Sigmoid colon (tissue), 4 donors: ENCODE data around the gene AHCYL2.

Source experiments
- CTCF ChIP-seq, 4 experiments: fragments of 450-650 bp in 3 of 4; fragments of 200-600 bp in 1 of 4; IDR thresholded peaks; one replicate each; pipeline ENCODE4 v1.5.1; 2016 to 2019; ENCODE audit warnings: antibody characterized with exemption in 4 of 4, mild to moderate bottlenecking in 3 of 4, moderate library complexity in 2 of 4
- EP300 ChIP-seq, 4 donors: sonication (generic); formaldehyde crosslinking; IDR thresholded peaks; one replicate each; pipeline ENCODE4 v1.6.1; 2017; ENCODE audit warnings: antibody characterized with exemption in 4 of 4
- POLR2A ChIP-seq, 2 donors: fragments of 450-650 bp; IDR thresholded peaks; one replicate each; pipeline ENCODE4 v1.6.1; 2016; ENCODE audit warnings: antibody characterized with exemption in 2 of 2, mild to moderate bottlenecking in 2 of 2, moderate library complexity in 2 of 2
- POLR2AphosphoS5 ChIP-seq, 4 donors: sonication (generic); formaldehyde crosslinking; IDR thresholded peaks; one replicate each; pipeline ENCODE4 v1.6.1; 2017; ENCODE audit warnings: antibody characterized with exemption in 4 of 4

GRCh38 chr7:129454249-129454551, 229.4 kb downstream of the AHCYL2 start:
- no peak for TF ChIP-seq EP300 (IDR thresholded peaks at IDR 0.05)
- TF ChIP-seq CTCF (IDR thresholded peaks at IDR 0.05), result no peak
- no peak for TF ChIP-seq POLR2A (IDR thresholded peaks at IDR 0.05)
- no peak for TF ChIP-seq POLR2AphosphoS5 (IDR thresholded peaks at IDR 0.05)
